Testis (tissue), 2 donors: Measurements from ENCODE around the gene DNAJC7.

Experiments used
- POLR2A ChIP-seq: fragments of 450-650 bp; IDR thresholded peaks from one replicate; pipeline ENCODE4 v1.6.1; 2017; ENCODE audit warnings: antibody characterized with exemption, mild to moderate bottlenecking, moderate library complexity
- TF ChIP-seq, protein P1 (sequence below), 3 experiments: fragments of 450-650 bp in 2 of 3; fragments of 200-600 bp in 1 of 3; sonication (generic) in 1 of 3; IDR thresholded peaks; one replicate each; pipeline ENCODE4 v1.5.1; 2016 to 2019; ENCODE audit warnings: antibody characterized with exemption in 3 of 3, mild to moderate bottlenecking in 2 of 3, moderate library complexity in 1 of 3

DNA sequence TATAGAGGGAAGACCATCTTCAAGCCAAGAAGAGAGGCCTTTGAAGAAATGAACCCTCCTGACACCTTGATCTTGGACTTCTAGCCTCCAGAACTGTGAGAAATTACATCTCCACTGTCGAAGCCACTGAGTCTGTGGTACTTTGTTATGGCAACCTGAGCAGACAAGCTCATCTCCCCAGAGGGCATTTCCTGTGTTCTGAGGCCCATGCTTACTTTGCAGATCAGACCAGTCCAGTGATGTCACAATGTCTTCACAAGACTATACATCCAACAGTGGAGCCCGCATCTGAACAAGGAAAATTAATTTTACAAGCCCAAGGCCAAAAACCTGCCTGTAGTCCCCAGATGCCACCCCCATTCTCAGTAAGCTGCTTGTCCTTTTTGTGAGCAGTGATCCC lies 48.0 kb upstream of the DNAJC7 start:
- TF ChIP-seq, protein P1, sequence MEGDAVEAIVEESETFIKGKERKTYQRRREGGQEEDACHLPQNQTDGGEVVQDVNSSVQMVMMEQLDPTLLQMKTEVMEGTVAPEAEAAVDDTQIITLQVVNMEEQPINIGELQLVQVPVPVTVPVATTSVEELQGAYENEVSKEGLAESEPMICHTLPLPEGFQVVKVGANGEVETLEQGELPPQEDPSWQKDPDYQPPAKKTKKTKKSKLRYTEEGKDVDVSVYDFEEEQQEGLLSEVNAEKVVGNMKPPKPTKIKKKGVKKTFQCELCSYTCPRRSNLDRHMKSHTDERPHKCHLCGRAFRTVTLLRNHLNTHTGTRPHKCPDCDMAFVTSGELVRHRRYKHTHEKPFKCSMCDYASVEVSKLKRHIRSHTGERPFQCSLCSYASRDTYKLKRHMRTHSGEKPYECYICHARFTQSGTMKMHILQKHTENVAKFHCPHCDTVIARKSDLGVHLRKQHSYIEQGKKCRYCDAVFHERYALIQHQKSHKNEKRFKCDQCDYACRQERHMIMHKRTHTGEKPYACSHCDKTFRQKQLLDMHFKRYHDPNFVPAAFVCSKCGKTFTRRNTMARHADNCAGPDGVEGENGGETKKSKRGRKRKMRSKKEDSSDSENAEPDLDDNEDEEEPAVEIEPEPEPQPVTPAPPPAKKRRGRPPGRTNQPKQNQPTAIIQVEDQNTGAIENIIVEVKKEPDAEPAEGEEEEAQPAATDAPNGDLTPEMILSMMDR (IDR thresholded peaks at IDR 0.05): no peak
- no peak for TF ChIP-seq POLR2A
